GM21367 (cell line): ENCODE measurements around the gene PVRIG.
"Not testable (repeated sequence)": the region's sequence is repeated elsewhere in the genome, so short reads cannot be mapped to it uniquely, and the experiment has no call there.

Experiments
- ATAC-seq: cut with Tn5 transposase; IDR thresholded peaks from one replicate; pipeline ENCODE4 v1.9.1; 2021; ENCODE audit not compliant: unreplicated experiment

PVRIG gene

GRCh38 chr7:100270046-100270918 lies 50.5 kb downstream of the PVRIG start:
- not testable (repeated sequence) for ATAC-seq
